AG09319 (cell line): ENCODE data around the gene POFUT2.

ENCODE experiments used
- DNase-seq: peaks from one replicate; pipeline ENCODE4 v3.0.0-alpha.2; 2010; ENCODE audit warnings: low read depth; ENCODE audit errors: extremely low read depth
- TF ChIP-seq, protein P1 (sequence below): IDR thresholded peaks from 2 replicates; pipeline ENCODE4 v1.5.1; 2011; ENCODE audit warnings: low read depth, mild to moderate bottlenecking, inconsistent platforms, low read length, moderate library complexity

The POFUT2 gene

DNA sequence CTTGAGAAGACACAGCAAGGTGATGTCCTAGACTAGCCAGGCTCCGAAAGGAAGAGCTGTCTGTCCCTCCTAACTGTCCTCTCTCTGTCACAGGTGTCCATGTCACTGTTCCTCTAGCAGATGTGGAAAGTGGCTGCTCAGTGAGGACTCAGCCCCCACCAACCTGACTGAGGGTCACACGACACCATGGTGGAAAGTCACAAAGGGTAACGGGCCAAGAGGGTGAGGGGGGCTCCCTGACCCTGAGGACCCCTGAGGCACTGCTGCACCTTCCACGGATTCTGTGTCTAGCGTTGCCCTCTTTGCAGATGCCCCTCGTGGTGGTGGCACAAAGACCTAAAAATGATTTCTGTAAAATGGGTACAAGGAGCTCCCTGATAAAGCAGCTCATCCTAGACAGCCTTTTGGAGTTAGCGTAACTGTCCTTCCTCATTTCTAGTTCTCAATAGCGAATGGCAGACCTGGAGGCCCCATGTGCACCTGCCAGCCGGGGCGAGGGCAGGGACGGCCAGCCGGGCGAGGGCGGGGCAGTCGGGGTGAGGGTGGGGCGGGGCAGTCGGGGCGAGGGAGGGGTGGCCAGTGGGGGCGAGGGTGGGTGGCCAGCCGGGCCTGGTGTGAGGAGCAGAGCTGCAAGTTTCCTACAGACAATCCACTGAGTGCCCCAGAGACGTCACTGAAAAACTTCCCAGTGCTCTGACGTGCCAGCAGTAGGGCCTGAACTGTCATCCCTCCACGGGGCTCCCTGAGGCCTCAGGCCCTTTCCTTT, 23.4 kb downstream of the POFUT2 start:
- no peak for DNase-seq

DNA sequence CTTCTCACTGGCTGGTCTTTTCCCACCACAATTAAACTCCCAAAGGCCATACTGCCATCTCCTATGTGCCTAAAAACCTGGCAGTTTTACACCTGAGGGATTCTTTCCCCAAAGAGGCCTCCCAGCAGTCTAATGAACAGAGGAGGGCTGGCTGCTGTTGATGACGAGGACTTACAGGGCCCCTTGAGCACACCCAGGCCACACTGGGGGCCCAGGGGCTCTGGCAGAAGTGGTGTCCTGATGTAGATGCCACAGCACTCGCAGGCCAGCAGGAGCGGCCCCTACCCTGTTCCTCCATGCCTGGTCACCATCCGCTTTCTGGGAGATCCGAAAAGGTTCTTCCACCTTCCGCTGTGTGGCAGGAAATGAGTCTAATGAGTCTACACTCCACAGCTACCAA, 24.2 kb downstream of the POFUT2 start:
- DNase-seq, result no peak

More for the DNA sequence above, 23.4 kb downstream of the POFUT2 start:
- TF ChIP-seq, protein P1, sequence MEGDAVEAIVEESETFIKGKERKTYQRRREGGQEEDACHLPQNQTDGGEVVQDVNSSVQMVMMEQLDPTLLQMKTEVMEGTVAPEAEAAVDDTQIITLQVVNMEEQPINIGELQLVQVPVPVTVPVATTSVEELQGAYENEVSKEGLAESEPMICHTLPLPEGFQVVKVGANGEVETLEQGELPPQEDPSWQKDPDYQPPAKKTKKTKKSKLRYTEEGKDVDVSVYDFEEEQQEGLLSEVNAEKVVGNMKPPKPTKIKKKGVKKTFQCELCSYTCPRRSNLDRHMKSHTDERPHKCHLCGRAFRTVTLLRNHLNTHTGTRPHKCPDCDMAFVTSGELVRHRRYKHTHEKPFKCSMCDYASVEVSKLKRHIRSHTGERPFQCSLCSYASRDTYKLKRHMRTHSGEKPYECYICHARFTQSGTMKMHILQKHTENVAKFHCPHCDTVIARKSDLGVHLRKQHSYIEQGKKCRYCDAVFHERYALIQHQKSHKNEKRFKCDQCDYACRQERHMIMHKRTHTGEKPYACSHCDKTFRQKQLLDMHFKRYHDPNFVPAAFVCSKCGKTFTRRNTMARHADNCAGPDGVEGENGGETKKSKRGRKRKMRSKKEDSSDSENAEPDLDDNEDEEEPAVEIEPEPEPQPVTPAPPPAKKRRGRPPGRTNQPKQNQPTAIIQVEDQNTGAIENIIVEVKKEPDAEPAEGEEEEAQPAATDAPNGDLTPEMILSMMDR, result no peak

DNA sequence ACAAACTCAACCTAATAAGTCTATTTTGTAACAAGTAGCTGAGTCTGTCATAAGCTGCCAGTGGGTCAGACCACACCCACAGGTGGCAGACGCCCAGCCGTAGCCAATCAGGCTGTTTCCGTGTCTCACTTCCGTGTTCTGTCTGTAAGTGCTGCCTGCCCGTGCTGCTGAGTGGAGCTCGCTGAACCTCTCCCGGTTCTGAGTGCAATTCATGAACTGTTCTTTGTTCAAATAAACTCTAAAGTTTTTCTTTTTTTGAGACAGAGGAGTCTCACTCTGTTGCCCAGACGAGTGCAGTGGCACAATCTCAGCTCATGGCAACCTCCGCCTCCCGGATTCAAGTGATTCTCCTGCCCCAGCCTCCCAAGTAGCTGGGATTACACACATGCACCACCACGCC, 25.1 kb downstream of the POFUT2 start:
- TF ChIP-seq, protein P1, result no peak
- no peak for DNase-seq

More for the DNA sequence above, 24.2 kb downstream of the POFUT2 start:
- TF ChIP-seq, protein P1, result no peak

DNA sequence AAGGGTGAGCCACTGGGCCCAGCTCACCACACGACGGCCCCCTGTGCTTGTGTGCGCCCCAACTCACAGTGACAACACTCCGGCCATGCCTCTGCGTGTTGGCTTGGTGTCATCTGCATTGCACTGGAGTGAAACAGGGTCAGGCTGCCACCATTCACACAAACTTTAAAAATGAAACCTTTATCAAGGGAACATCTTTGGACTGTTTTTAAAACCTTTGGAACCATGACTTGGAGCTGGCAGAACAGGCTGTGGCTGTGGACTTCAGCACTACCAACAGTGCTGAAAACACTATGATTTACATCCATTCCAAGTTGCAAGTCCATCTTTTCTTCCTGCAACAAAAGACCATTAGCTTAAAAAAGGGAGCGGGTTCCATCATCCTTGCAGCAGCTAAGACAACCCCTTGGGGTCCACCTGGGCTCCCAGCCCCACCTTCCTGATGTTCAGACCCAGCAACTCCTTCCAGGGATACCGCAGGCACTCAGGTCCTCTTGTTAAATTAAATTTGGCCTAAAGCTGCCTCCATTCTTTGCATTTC, 25.6 kb downstream of the POFUT2 start:
- TF ChIP-seq, protein P1, result no peak
- no peak for DNase-seq

DNA sequence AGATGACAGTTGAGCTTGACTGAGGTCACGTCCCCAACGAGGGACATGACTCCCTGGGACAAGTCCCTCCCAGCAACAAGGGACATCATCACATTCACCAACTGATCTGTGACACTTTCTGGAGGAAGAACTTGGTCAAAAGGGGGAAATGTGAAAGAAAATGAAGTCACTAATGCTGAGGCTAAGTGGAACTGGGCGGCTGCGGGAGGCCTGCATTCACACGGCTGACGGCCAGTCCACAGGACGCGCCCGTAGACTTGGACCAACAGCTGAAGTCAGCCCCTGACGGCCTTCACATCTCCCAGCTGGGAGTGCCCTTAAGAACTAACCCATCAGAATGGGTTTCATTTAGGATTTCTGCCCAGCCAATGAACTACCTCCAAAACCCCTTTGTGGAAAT, 26.6 kb downstream of the POFUT2 start:
- no peak for DNase-seq

DNA sequence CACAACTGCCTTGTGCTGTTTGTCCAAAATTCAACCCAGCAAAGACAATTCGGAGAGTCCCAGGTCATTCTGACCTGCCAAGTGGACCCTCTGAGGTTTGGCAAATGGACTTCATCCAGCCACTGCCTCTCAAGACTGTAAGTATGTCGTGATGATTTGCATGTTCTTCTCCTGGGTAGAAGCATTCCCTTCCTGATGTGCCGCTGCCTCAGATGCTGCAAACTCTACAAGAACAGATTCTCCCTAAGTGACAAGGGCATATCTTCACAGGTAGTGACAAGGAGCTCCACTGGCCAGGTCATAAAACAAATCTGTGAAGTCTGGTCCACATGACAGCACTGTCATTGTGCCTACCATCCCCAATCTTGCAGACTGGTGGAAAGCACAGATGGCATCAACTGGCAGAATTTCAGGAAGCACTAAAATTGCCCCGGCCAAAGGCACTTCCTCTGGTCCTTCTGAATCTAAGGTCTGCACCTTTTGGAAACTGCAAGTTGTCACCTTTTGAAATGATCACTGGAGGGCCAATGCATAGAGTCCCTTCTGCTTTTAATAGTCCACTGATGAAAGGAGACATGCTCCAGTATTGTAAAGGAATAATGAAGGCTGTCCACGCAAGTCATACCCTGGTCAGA, 27.4 kb downstream of the POFUT2 start:
- TF ChIP-seq, protein P1, result no peak
- no peak for DNase-seq

More for the DNA sequence above, 26.6 kb downstream of the POFUT2 start:
- TF ChIP-seq, protein P1, result no peak
